Nucleus accumbens (tissue), 56 donors: ENCODE results near the gene PXYLP1.

ENCODE experiments used
- DNase-seq, 56 donors: peaks; one replicate each; lab custom pipeline; 2025; lab: John Stamatoyannopoulos, UW

The PXYLP1 gene

GRCh38 chr3:141269961-141270360, 38.3 kb downstream of the PXYLP1 start:
- no peak for DNase-seq

- DNase-seq = no peak
Measured at GRCh38 chr3:141271279-141272030, 39.8 kb downstream of the PXYLP1 start.

GRCh38 chr3:141272906-141273662, 41.5 kb downstream of the PXYLP1 start:
- DNase-seq = no peak

- no peak for DNase-seq
Measured at GRCh38 chr3:141273700-141274410, 42.2 kb downstream of the PXYLP1 start.

GRCh38 chr3:141274411-141275031, 42.9 kb downstream of the PXYLP1 start:
- no peak for DNase-seq

GRCh38 chr3:141275032-141275422, 43.4 kb downstream of the PXYLP1 start:
- DNase-seq = no peak

- no peak for DNase-seq
Measured at GRCh38 chr3:141275511-141275910, 43.9 kb downstream of the PXYLP1 start.

- DNase-seq = no peak
Measured at GRCh38 chr3:141275973-141276372, 44.3 kb downstream of the PXYLP1 start.

GRCh38 chr3:141276398-141276797, 44.8 kb downstream of the PXYLP1 start:
- DNase-seq = no peak

GRCh38 chr3:141277451-141277850, 45.8 kb downstream of the PXYLP1 start:
- no peak for DNase-seq

- DNase-seq = no peak
Measured at GRCh38 chr3:141278196-141279076, 46.8 kb downstream of the PXYLP1 start.

- peak in 4 of 56 donors; percentile 4 to 25 (median 10) for DNase-seq
Measured at GRCh38 chr3:141279077-141279967, 47.7 kb downstream of the PXYLP1 start.

- DNase-seq = peak in 4 of 56 donors; percentile 13 to 53 (median 22)
Measured at GRCh38 chr3:141280086-141280485, 48.5 kb downstream of the PXYLP1 start.

GRCh38 chr3:141280690-141281089, 49.1 kb downstream of the PXYLP1 start:
- no peak for DNase-seq

- no peak for DNase-seq
Measured at GRCh38 chr3:141285570-141285969, 53.9 kb downstream of the PXYLP1 start.

- no peak for DNase-seq
Measured at GRCh38 chr3:141286856-141287255, 55.2 kb downstream of the PXYLP1 start.

GRCh38 chr3:141287326-141287725, 55.7 kb downstream of the PXYLP1 start:
- no peak for DNase-seq

- no peak for DNase-seq
Measured at GRCh38 chr3:141288336-141288990, 56.8 kb downstream of the PXYLP1 start.
